GM19023 (cell line): Measurements from ENCODE around the gene SLFNL1.

Experiments used
- ATAC-seq: cut with Tn5 transposase; IDR thresholded peaks from one replicate; pipeline ENCODE4 v1.9.1; 2021; ENCODE audit warnings: mild to moderate bottlenecking, moderate library complexity; ENCODE audit not compliant: unreplicated experiment

The SLFNL1 gene

GRCh38 chr1:40987439-40988276, 33.9 kb downstream of the SLFNL1 start:
- ATAC-seq, result no peak

GRCh38 chr1:40986956-40987355, 34.6 kb downstream of the SLFNL1 start:
- ATAC-seq, result no peak

GRCh38 chr1:40986328-40986783, 35.2 kb downstream of the SLFNL1 start:
- no peak for ATAC-seq

- no peak for ATAC-seq
Observed at GRCh38 chr1:40985875-40986274, 35.6 kb downstream of the SLFNL1 start.

GRCh38 chr1:40985161-40985560, 36.4 kb downstream of the SLFNL1 start:
- ATAC-seq, result no peak

GRCh38 chr1:40984531-40984930, 37.0 kb downstream of the SLFNL1 start:
- no peak for ATAC-seq

GRCh38 chr1:40984066-40984465, 37.5 kb downstream of the SLFNL1 start:
- no peak for ATAC-seq

GRCh38 chr1:40983286-40983685, 38.2 kb downstream of the SLFNL1 start:
- no peak for ATAC-seq

GRCh38 chr1:40982721-40983120, 38.8 kb downstream of the SLFNL1 start:
- no peak for ATAC-seq

GRCh38 chr1:40981691-40982448, 39.7 kb downstream of the SLFNL1 start:
- ATAC-seq, result no peak

- peak; percentile 7 for ATAC-seq
Observed at GRCh38 chr1:40980453-40981121, 40.9 kb downstream of the SLFNL1 start.

- ATAC-seq, result peak; percentile 24
Observed at GRCh38 chr1:40980068-40980452, 41.5 kb downstream of the SLFNL1 start.

GRCh38 chr1:40979241-40980067, 42.1 kb downstream of the SLFNL1 start, which contains the start of gene CTPS1:
TSS of gene CTPS1 (plus strand) at chr1:40979696. CDS start at chr1:40983291, 3,595 bp downstream.
- peak; percentile 92 for ATAC-seq

GRCh38 chr1:40978886-40979240, 42.7 kb downstream of the SLFNL1 start:
- ATAC-seq, result no peak

- no peak for ATAC-seq
Observed at GRCh38 chr1:40977716-40978115, 43.8 kb downstream of the SLFNL1 start.

GRCh38 chr1:40976952-40977690, 44.4 kb downstream of the SLFNL1 start:
- no peak for ATAC-seq

- no peak for ATAC-seq
Observed at GRCh38 chr1:40974945-40975344, 46.6 kb downstream of the SLFNL1 start.

GRCh38 chr1:40973912-40974311, 47.6 kb downstream of the SLFNL1 start:
- ATAC-seq, result no peak

GRCh38 chr1:40971966-40972365, 49.6 kb downstream of the SLFNL1 start:
- ATAC-seq, result no peak

GRCh38 chr1:40969445-40969844, 52.1 kb downstream of the SLFNL1 start:
- no peak for ATAC-seq
